Muscle layer of duodenum (tissue), 2 donors: ENCODE measurements around the gene LEMD1.

ENCODE experiments used
- H3K27ac ChIP-seq: one replicate; pipeline ENCODE4 v1.7.0; 2013; ENCODE audit warnings: mild to moderate bottlenecking, low read length
- H3K27me3 ChIP-seq: one replicate; pipeline ENCODE4 v1.7.0; 2013; ENCODE audit warnings: low read depth, mild to moderate bottlenecking, control low read depth, low read length
- H3K36me3 ChIP-seq, 2 donors: one replicate each; pipeline ENCODE4 v1.7.0; 2013; ENCODE audit warnings: low read length in 2 of 2, control low read depth in 1 of 2, mild to moderate bottlenecking in 1 of 2; ENCODE audit not compliant: insufficient read depth in 2 of 2, control insufficient read depth in 1 of 2
- H3K4me1 ChIP-seq, 2 donors: one replicate each; pipeline ENCODE4 v1.7.0; 2013; ENCODE audit warnings: low read length in 2 of 2, mild to moderate bottlenecking in 2 of 2, control low read depth in 1 of 2, moderate library complexity in 1 of 2; ENCODE audit not compliant: insufficient read depth in 2 of 2, control insufficient read depth in 1 of 2
- H3K4me3 ChIP-seq, 2 donors: one replicate each; pipeline ENCODE4 v1.7.0; 2013; ENCODE audit warnings: low read length in 2 of 2, low read depth in 1 of 2, mild to moderate bottlenecking in 1 of 2
- H3K9me3 ChIP-seq, 2 donors: one replicate each; pipeline ENCODE4 v1.7.0; 2013; ENCODE audit warnings: low read length in 2 of 2, control low read depth in 1 of 2, mild to moderate bottlenecking in 1 of 2; ENCODE audit not compliant: control insufficient read depth in 1 of 2
- donor health status: healthy.

The LEMD1 gene

GRCh38 chr1:205452933-205453332 is 31.1 kb upstream of the LEMD1 start:
- Histone ChIP-seq H3K4me3 (no peak overlapping the region), H3K9me3 (no peaks in the 10 kb centered on the region), H3K27me3 (peaks cover 51% of the 10 kb centered on the region), H3K27ac (no peak overlapping the region), H3K36me3 (no peaks in the 10 kb centered on the region), H3K4me1 (peaks cover 0 to 18% of the 10 kb centered on the region in 2 donors)

- H3K27me3 ChIP-seq = peaks cover 47% of the 10 kb centered on the region
- no peak overlapping the region for H3K27ac ChIP-seq
- H3K9me3 ChIP-seq = no peaks in the 10 kb centered on the region
- peaks cover 0 to 18% of the 10 kb centered on the region in 2 donors for H3K4me1 ChIP-seq
- no peak overlapping the region for H3K4me3 ChIP-seq
- no peaks in the 10 kb centered on the region for H3K36me3 ChIP-seq
Observed at GRCh38 chr1:205452364-205452763, 30.5 kb upstream of the LEMD1 start.

- Histone ChIP-seq H3K4me1 (peaks cover 0 to 14% of the 10 kb centered on the region in 2 donors), H3K36me3 (no peaks in the 10 kb centered on the region), H3K4me3 (no peak overlapping the region), H3K27me3 (peaks cover 47% of the 10 kb centered on the region), H3K27ac (no peak overlapping the region), H3K9me3 (no peaks in the 10 kb centered on the region)
Observed at GRCh38 chr1:205451759-205452164, 29.9 kb upstream of the LEMD1 start.

GRCh38 chr1:205451202-205451601 is 29.3 kb upstream of the LEMD1 start:
- H3K4me3 ChIP-seq = no peak overlapping the region
- peaks cover 43% of the 10 kb centered on the region for H3K27me3 ChIP-seq
- H3K4me1 ChIP-seq = peaks cover 0 to 9% of the 10 kb centered on the region in 2 donors
- no peaks in the 10 kb centered on the region for H3K36me3 ChIP-seq
- H3K9me3 ChIP-seq = no peaks in the 10 kb centered on the region
- H3K27ac ChIP-seq = no peak overlapping the region

- Histone ChIP-seq H3K9me3 (no peaks in the 10 kb centered on the region), H3K27ac (no peak overlapping the region), H3K27me3 (peaks cover 35% of the 10 kb centered on the region), H3K4me3 (no peak overlapping the region), H3K36me3 (no peaks in the 10 kb centered on the region), H3K4me1 (peaks cover 0 to 1% of the 10 kb centered on the region in 2 donors)
Observed at GRCh38 chr1:205450448-205450847, 28.6 kb upstream of the LEMD1 start.

- H3K4me3 ChIP-seq = no peak overlapping the region
- no peaks in the 10 kb centered on the region for H3K9me3 ChIP-seq
- no peaks in the 10 kb centered on the region for H3K36me3 ChIP-seq
- no peaks in the 10 kb centered on the region for H3K4me1 ChIP-seq
- H3K27me3 ChIP-seq = peaks cover 30% of the 10 kb centered on the region
- H3K27ac ChIP-seq = no peak overlapping the region
Observed at GRCh38 chr1:205449750-205450443, 28.0 kb upstream of the LEMD1 start.

- no peaks in the 10 kb centered on the region for H3K36me3 ChIP-seq
- peaks cover 24% of the 10 kb centered on the region for H3K27me3 ChIP-seq
- peaks cover 0 to 3% of the 10 kb centered on the region in 2 donors for H3K4me1 ChIP-seq
- H3K4me3 ChIP-seq = no peak overlapping the region
- H3K9me3 ChIP-seq = no peaks in the 10 kb centered on the region
- no peak overlapping the region for H3K27ac ChIP-seq
Observed at GRCh38 chr1:205449254-205449749, 27.4 kb upstream of the LEMD1 start.

GRCh38 chr1:205448540-205449253 is 26.8 kb upstream of the LEMD1 start:
- Histone ChIP-seq H3K27ac (no peak overlapping the region), H3K36me3 (no peaks in the 10 kb centered on the region), H3K4me1 (peaks cover 0 to 9% of the 10 kb centered on the region in 2 donors), H3K4me3 (no peak overlapping the region), H3K27me3 (peaks cover 18% of the 10 kb centered on the region), H3K9me3 (no peaks in the 10 kb centered on the region)

GRCh38 chr1:205447457-205448341 is 25.8 kb upstream of the LEMD1 start:
- Histone ChIP-seq H3K4me1 (peaks cover 0 to 9% of the 10 kb centered on the region in 2 donors), H3K9me3 (no peaks in the 10 kb centered on the region), H3K27ac (no peak overlapping the region), H3K36me3 (no peaks in the 10 kb centered on the region), H3K4me3 (no peak overlapping the region), H3K27me3 (peaks cover 10% of the 10 kb centered on the region)

GRCh38 chr1:205446828-205447227 is 25.0 kb upstream of the LEMD1 start:
- Histone ChIP-seq H3K4me1 (peaks cover 0 to 11% of the 10 kb centered on the region in 2 donors), H3K9me3 (no peaks in the 10 kb centered on the region), H3K4me3 (no peak overlapping the region), H3K36me3 (no peaks in the 10 kb centered on the region), H3K27me3 (peaks cover 1% of the 10 kb centered on the region), H3K27ac (no peak overlapping the region)

- H3K4me1 ChIP-seq = peaks cover 5 to 23% of the 10 kb centered on the region in 2 donors
- no peaks in the 10 kb centered on the region for H3K27me3 ChIP-seq
- no peaks in the 10 kb centered on the region for H3K36me3 ChIP-seq
- no peaks in the 10 kb centered on the region for H3K9me3 ChIP-seq
- no peak overlapping the region for H3K4me3 ChIP-seq
- H3K27ac ChIP-seq = no peak overlapping the region
Observed at GRCh38 chr1:205445646-205445935, 23.7 kb upstream of the LEMD1 start.
